ENCODE data around the gene NAPG.

DNA sequence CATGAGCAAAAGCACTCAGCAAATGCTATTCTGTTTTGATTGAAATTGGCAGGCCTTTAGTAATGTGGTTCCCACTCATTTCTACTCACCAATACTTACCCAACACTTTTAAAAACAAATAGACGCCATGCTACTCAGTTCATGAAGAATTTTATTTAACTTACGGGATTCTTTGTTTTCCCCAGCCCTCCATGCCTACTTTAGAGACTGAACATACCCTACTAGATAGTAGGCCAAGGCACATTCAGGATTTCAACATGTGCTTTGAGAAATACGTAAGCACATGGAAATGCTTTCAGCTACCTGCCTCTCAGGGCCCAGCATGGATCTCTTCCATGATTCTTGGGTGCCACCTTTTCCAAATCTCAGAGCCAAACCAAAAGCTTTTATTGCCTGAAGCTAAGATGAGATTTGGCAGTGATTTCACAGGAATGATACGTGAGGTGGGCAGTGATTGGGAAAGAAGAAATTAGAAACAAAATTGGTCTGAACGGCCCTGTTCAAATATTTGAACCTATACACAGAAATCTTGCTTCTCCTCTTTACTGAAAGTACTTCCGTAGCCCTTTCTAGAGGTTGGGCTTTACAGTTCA is 31.4 kb downstream of the NAPG start:
- TF ChIP-seq ZNF274 (IDR thresholded peaks at IDR 0.05; ENCODE audit: low read depth, low read length): no peak
- TF ChIP-seq, protein P1, sequence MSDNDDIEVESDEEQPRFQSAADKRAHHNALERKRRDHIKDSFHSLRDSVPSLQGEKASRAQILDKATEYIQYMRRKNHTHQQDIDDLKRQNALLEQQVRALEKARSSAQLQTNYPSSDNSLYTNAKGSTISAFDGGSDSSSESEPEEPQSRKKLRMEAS (IDR thresholded peaks at IDR 0.05): no peak
- TF ChIP-seq CBX3 (IDR thresholded peaks at IDR 0.05; ENCODE audit: low read depth): no peak
- no peak for TF ChIP-seq POLR2AphosphoS5 (IDR thresholded peaks at IDR 0.05; ENCODE audit: low read depth, low read length)
- TF ChIP-seq ELF1 (IDR thresholded peaks at IDR 0.05; ENCODE audit: borderline replicate concordance, low read depth): no peak

Measured in HCT116 (cell line).